Stimulated activated CD8-positive, alpha-beta memory T cell treated with anti-CD3 and anti-CD28 coated beads, Interleukin-4, amount 100 ng/mL, for 1 hour (primary cell): ENCODE results near the gene TBC1D2.
"Not testable (repeated sequence)": the region's sequence is repeated elsewhere in the genome, so short reads cannot be mapped to it uniquely, and the experiment has no call there.

ENCODE experiments used
- DNase-seq, 2 donors: peaks; one replicate each; pipeline ENCODE4 v3.0.0-alpha.2; 2020; ENCODE audit warnings: low read depth in 2 of 2, low spot score in 1 of 2

TBC1D2 gene

DNA sequence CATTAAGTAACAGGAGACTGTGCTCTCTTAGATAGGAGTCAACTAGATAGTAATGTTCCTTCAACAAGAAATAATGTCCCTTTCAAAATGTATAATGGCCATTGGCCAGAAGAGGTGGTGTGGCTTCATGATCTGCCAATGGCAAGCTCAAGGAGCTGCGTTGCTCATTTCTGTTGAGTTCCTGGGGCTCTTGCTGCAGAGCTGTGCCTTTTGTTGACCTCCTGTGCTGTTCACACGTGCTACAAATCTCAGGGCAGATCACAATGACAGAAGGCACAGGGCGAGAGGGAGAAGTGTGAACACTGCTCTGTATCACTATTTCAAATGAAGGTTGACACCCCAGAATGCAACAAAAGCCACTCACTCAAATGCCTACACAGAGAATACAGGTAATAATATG is 16.0 kb upstream of the TBC1D2 start:
- no peak for DNase-seq

GRCh38 chr9:98270284-98270683 is 14.8 kb upstream of the TBC1D2 start:
- not testable (repeated sequence) for DNase-seq

DNA sequence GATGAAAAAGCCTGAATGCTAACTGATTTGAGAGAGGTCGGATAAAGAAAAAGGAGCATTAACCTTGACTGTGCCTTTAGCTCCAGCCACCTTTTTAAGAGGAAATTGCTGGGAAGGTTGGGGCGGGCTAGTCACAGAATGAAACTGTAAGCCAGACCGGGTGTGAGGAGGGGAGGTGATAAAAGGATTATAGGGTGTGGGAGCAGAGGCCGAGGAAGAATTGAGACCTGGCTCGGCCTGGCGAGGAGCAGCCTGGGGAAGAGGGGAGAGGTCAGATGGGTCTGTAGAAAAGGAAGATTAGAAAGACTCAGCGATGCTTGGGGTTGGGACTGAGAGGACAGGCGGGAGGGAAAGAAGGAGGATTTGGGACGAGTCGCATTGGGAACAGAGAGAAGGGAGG is 14.2 kb upstream of the TBC1D2 start:
- DNase-seq: not testable (repeated sequence)

- not testable (repeated sequence) for DNase-seq
These were observed 12.1 kb upstream of the TBC1D2 start for GRCh38 chr9:98267556-98267955.

DNA sequence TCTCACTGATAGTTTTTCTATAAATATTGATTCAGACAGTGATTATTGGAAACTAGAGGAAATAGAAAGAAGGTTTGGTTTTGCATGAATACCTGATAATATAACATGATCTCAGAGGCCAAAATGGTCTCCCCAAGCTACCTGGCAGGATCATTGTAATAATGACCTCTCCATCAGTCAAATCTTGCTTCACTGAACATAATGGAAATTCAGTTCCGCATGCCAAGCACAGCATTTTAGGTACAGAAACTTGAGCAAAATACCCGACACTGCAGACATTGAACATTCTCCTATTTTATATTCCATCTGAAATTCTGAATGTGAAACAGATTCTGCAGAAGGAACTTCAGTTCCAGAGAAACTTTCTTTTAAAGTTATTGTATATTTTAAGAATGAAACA is 9.1 kb upstream of the TBC1D2 start:
- DNase-seq: no peak

- DNase-seq: peak; percentile 47 to 72
These were observed 8.3 kb upstream of the TBC1D2 start for GRCh38 chr9:98263482-98264357.

- DNase-seq: no peak
These were observed 7.6 kb upstream of the TBC1D2 start for GRCh38 chr9:98263080-98263479.

DNA sequence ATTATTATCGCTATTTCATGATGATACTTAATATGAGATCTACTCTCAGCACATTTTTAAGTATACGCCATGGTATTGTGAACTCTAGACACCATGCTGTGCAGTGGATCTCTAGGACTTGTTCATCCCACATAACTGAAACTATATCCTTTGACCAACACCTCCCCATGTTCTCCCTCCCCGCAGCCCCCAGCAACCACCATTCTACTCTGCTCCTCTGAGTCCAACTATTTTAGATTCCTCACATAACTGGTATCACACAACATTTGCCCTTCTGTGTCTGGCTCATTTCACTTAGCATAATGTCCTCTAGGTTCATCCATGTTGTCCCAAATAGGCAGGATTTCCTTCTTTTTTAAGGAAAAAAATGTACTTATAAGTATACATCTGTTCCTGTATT is 6.6 kb upstream of the TBC1D2 start:
- no peak for DNase-seq

- no peak for DNase-seq
These were observed 5.2 kb upstream of the TBC1D2 start for GRCh38 chr9:98260635-98261034.

DNA sequence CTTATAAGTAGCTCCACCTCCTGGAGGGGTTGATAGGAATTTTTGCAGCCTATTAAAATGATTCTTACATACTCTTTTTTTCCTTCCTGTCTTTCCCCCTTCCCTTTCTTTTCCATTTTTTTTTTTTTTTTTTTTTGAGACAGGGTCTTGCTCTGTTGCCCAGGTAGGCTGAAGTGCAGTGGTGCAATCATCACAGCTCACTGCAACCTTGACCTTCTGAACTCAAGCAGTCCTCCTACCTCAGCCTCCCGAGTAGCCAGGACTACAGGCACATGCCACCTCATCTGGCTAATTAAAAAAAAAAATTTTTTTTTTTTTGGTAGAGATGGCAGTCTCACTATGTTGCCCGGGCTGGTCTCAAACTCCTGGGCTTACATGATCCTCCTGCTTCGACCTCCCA is 4.3 kb upstream of the TBC1D2 start:
- DNase-seq: no peak

DNA sequence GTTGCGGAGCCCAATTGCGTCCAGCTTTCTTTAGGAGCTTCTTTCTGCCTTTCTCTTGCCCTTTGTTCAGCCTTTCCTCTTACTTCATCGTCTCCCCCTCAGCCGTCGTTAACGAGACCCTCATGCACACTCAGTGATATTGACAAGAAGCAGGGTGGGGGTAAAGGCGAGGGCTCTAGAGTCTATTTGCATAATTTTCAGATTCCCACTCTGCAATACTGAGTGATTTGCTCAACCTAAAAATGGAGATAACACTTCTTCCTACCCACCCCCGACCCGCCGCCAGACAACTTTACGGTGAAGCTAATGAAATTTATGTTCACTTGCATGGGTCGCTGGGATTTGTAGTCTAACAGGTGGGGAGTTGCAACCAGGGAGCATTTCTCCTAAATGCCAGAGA is 1.3 kb upstream of the TBC1D2 start:
- DNase-seq: no peak

DNA sequence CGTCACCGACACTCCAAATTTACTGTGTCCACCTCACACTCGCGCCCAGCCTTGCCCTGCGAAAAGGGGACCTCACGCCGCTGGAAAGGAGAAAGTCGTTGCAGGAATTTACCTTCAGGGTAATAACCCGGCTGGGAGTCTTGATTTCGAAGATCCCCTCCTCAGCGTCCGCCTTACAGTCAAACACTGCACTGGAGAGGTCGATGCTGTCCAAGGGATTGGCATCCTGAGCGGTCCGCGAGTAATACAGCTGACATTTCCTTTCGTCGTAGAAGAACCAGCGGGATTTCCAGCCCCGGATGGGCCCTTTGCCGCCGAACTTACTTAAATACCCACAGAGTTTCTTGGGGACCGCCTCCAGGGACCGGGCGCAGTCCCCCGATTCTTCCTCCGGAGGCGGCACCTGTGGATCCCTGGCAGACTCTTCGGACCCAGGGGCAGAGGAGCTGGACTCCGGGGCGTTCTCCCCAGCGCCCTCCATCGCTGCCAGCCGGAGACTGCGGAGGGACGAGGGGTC is 330 bp downstream of the TBC1D2 start:
- peak in 1 of 2 donors; percentile 5 for DNase-seq

GRCh38 chr9:98254228-98255060 is 1.0 kb downstream of the TBC1D2 start:
- no peak for DNase-seq

DNA sequence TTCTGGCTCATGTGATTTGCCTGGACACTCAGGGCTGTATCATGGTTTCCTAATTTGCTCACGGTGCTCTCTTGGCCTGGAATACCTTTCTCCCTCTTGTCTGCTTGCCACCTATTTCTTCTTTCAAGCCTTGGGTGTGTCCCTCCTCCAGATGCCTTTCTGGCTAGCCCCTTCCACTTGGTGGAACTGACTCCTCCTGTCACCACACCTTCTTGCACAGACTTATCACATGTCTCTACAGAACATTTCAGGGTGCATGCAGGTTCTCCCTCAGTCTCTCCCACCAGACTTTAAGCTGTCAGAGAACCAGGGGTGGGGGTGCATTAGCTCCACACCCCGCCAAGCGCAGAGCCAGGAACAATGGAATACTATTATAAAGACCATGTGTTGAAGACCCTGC is 1.9 kb downstream of the TBC1D2 start:
- no peak for DNase-seq

DNA sequence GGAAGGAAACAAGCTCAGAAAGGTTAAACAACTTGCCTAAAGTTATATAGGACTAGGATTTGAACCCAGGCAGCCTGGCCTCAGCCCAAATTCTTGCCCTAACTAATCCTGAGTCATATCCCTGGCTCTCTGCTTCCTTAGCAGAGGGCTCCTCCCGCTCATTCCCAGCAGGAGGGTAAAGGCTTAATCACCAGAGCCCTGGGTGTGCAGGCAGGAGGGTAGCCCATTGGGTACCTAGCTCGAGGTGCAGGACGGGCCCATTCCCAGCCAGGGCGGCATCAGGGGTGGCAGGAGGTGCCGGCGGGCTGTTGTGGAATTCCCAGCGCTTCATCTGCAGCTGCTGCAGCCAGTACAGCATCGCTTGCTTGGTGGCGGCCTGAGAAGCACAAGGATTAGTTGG is 3.9 kb downstream of the TBC1D2 start:
- no peak for DNase-seq

DNA sequence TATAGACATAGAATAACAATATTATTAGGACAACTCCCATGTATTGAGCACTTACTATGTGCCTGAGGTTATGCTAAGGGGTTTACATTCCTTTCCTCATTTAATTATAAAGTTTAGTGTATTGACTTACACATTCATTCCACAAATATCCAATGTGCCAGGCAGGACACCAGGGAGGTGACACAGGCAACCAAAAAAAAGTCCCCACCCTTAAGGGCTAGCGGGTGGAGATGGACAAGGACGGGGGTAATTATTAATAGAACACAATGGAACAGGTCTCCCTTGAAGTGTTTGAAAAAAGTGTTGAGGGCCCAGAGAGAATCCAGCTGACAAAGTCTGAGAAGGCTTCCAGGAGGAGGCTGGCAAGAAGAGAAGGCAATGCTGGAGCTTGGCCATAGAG is 5.7 kb downstream of the TBC1D2 start:
- DNase-seq: no peak

DNA sequence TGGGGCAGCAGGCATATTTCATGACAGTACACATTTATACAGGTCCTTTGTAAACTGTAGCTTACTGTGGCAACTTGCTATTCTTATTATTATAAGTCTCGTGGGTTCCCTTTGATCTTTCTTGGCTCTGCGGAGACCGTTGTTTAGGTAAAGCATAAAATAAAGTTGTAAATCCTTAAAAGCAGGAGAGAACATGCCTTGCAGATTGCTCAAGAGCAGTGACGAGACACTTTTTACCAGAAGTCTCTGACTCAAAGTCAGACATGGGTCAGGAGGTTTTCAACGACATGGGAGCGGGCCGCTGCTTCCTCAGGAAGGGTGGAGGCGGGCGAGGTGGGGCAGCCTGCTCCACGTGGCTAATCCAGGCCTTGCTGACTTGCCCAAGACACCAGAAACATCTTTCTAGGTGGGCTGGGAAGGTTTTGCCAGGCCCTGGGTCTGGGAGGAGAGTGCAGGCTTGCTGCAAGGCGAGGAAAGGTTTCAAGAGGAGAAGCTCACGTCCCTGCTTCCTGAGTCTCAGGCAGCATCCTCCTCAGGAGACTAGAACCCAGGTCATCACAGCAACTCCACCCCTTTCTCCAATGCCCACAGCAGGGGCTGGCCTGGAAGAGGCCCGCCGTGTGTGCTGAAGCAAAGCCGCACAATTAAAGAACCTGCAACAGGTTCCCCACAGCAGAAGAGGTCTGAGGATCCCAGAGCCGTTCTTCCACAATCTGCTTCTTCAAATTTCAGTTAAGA is 6.5 kb downstream of the TBC1D2 start:
- no peak for DNase-seq

GRCh38 chr9:98247831-98248657 is 7.4 kb downstream of the TBC1D2 start:
- no peak for DNase-seq

GRCh38 chr9:98242426-98242825 is 13.0 kb downstream of the TBC1D2 start:
- no peak for DNase-seq
